HepG2 (cell line): ENCODE data around the gene ZCCHC4. TPM values are rescaled to one million over a fixed set of nuclear protein-coding genes. Genes with fewer than 3 reads are reported as not detected.

Source experiments
- ATM ChIP-seq: fragments of 450-650 bp; IDR thresholded peaks from 2 replicates; pipeline ENCODE4 v1.7.1; 2017; ENCODE audit warnings: mild to moderate bottlenecking, borderline replicate concordance
- CBX2 ChIP-seq, 2 experiments: fragments of 200-600 bp in 1 of 2; sonication (generic); formaldehyde crosslinking in 1 of 2; IDR thresholded peaks; 2 replicates each; pipeline versions ENCODE4 v1.7.0 to v1.8.1; 2018 to 2022; ENCODE audit warnings: low read depth in 2 of 2, low read length in 1 of 2, mild to moderate bottlenecking in 1 of 2, missing genetic modification reagents in 1 of 2
- KDM5A ChIP-seq: fragments of 200-600 bp; sonication (generic); IDR thresholded peaks from 2 replicates; pipeline ENCODE4 v1.7.0; 2018; ENCODE audit warnings: antibody characterized with exemption, mild to moderate bottlenecking, low read length, borderline replicate concordance
- NR2C2 ChIP-seq: sonication (generic); formaldehyde crosslinking; IDR thresholded peaks from 2 replicates; pipeline ENCODE4 v1.4.0; 2020; ENCODE audit warnings: missing genetic modification reagents, mild to moderate bottlenecking, moderate library complexity, borderline replicate concordance
- SMARCC2 ChIP-seq: fragments of 450-650 bp; IDR thresholded peaks from 2 replicates; pipeline ENCODE4 v1.6.1; 2017; ENCODE audit warnings: antibody characterized with exemption, mild to moderate bottlenecking
- TEAD2 ChIP-seq: sonication (generic); formaldehyde crosslinking; IDR thresholded peaks from 2 replicates; pipeline ENCODE4 v1.9.0; 2021; ENCODE audit warnings: missing genetic modification reagents
- TEF ChIP-seq: sonication (generic); formaldehyde crosslinking; IDR thresholded peaks from 2 replicates; pipeline ENCODE4 v1.5.0; 2020; ENCODE audit warnings: missing genetic modification reagents
- ZNF17 ChIP-seq: sonication (generic); formaldehyde crosslinking; IDR thresholded peaks from 2 replicates; pipeline ENCODE4 v1.5.0; 2020; ENCODE audit warnings: mild to moderate bottlenecking, missing genetic modification reagents
- ZNF451 ChIP-seq: sonication (generic); formaldehyde crosslinking; IDR thresholded peaks from 2 replicates; pipeline ENCODE4 v1.5.0; 2020; ENCODE audit warnings: mild to moderate bottlenecking, missing genetic modification reagents
- ZNF546 ChIP-seq: sonication (generic); formaldehyde crosslinking; conservative IDR thresholded peaks from 2 replicates; pipeline ENCODE4 v1.8.1; 2023; ENCODE audit warnings: mild to moderate bottlenecking, missing genetic modification reagents
- polyA plus RNA-seq, 8 experiments: library from polyadenylated mRNA; depleted of rRNA in 3 of 8; stranded (reverse) in 7 of 8; unstranded in 1 of 8; fragments of >200 nt; fragmentation: Illumina TruSeq in 4 of 8; extraction: Trizol in 4 of 8; gene quantifications; 2 replicates each; pipeline versions ENCODE4 v1.2.1 to v1.2.3, GENCODE V29; 2011 to 2016; ENCODE audit warnings: low read depth in 4 of 8, missing spikeins in 1 of 8, mixed read lengths in 1 of 8; ENCODE audit not compliant: insufficient read depth in 1 of 8
- total RNA-seq, 5 experiments: library from RNA; depleted of rRNA; stranded (reverse); fragments of >200 nt; fragmentation: Illumina TruSeq; extraction: Trizol; gene quantifications; 2 replicates each; pipeline ENCODE4 v1.2.3, GENCODE V29; 2016; ENCODE audit warnings: low read depth in 1 of 5
- TF ChIP-seq, protein P1 (sequence below), 2 experiments: IDR thresholded peaks; 2 replicates each; pipeline ENCODE4 v1.6.1; 2011 to 2012; ENCODE audit warnings: low read length in 2 of 2, borderline replicate concordance in 1 of 2, low read depth in 1 of 2, mild to moderate bottlenecking in 1 of 2, moderate library complexity in 1 of 2

Gene ZCCHC4
- total and polyA plus RNA-seq, 2 of the 13 experiments (the other 11 are each of a cell fraction or from before 2014, with no cell fraction given), result 13.2 to 15.0 TPM

GRCh38 chr4:25356068-25356467, 43.5 kb downstream of the ZCCHC4 start (continued):
- TF ChIP-seq ZNF546 (CRISPR knock-in tag) (no peak), CBX2 (IDR thresholded peaks at IDR 0.05; ENCODE audit: low read depth, low read length) (no peak), CBX2 (CRISPR knock-in tag; IDR thresholded peaks at IDR 0.05; ENCODE audit: low read depth) (no peak), TEAD2 (CRISPR knock-in tag) (no peak), SMARCC2 (no peak), NR2C2 (CRISPR knock-in tag) (no peak), ZNF451 (CRISPR knock-in tag) (no peak), ATM (no peak), ZNF17 (no peak), TEF (CRISPR knock-in tag) (no peak), KDM5A (no peak)
- TF ChIP-seq, protein P1, sequence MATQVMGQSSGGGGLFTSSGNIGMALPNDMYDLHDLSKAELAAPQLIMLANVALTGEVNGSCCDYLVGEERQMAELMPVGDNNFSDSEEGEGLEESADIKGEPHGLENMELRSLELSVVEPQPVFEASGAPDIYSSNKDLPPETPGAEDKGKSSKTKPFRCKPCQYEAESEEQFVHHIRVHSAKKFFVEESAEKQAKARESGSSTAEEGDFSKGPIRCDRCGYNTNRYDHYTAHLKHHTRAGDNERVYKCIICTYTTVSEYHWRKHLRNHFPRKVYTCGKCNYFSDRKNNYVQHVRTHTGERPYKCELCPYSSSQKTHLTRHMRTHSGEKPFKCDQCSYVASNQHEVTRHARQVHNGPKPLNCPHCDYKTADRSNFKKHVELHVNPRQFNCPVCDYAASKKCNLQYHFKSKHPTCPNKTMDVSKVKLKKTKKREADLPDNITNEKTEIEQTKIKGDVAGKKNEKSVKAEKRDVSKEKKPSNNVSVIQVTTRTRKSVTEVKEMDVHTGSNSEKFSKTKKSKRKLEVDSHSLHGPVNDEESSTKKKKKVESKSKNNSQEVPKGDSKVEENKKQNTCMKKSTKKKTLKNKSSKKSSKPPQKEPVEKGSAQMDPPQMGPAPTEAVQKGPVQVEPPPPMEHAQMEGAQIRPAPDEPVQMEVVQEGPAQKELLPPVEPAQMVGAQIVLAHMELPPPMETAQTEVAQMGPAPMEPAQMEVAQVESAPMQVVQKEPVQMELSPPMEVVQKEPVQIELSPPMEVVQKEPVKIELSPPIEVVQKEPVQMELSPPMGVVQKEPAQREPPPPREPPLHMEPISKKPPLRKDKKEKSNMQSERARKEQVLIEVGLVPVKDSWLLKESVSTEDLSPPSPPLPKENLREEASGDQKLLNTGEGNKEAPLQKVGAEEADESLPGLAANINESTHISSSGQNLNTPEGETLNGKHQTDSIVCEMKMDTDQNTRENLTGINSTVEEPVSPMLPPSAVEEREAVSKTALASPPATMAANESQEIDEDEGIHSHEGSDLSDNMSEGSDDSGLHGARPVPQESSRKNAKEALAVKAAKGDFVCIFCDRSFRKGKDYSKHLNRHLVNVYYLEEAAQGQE (IDR thresholded peaks at IDR 0.05; ENCODE audit: borderline replicate concordance in 1 of 2, low read depth in 1 of 2, low read length in 2 of 2), result no peak
